SKM-1 treated with dmso at 0.1 percent for 144 hours (cell line): ENCODE measurements around the gene SLAIN1.
A peak's percentile ranks its signal among the peaks of the same experiment; 100 is the strongest.
"Not testable (repeated sequence)": the region's sequence is repeated elsewhere in the genome, so short reads cannot be mapped to it uniquely, and the experiment has no call there.

Source experiments
- DNase-seq: peaks from one replicate; lab custom pipeline; 2025; ENCODE audit not compliant: unreplicated experiment; lab: John Stamatoyannopoulos, UW

Gene SLAIN1

GRCh38 chr13:77697217-77698103 lies at the start of gene SLAIN1:
TSS of gene SLAIN1 (plus strand) at chr13:77697687. CDS start at chr13:77697914, 227 bp downstream.
- peak; percentile 70 for DNase-seq

GRCh38 chr13:77650409-77650808 lies 47.1 kb upstream of the SLAIN1 start:
- no peak for DNase-seq

- peak; percentile 46 for DNase-seq
These were observed 44.2 kb upstream of the SLAIN1 start for GRCh38 chr13:77653301-77653700.

GRCh38 chr13:77660016-77660415 lies 37.5 kb upstream of the SLAIN1 start:
- not testable (repeated sequence) for DNase-seq

DNA sequence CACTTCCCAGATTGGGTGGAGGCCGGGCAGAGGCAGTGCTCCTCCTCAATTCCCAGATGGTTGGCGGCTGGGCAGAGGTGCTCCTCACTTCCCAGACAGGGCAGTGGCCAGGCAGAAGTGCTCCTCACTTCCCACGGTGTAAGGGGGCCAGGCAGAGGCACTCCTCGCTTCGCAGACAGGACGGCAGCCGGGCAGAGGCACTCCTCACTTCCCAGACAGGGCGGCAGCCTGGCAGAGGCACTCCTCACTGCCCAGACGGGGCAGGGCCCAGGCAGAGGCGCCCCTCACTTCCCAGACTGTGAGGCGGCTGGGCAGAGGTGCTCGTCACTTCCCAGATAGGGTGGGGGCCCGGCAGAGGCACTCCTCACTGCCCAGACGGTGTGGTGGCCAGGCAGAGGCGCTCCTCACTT lies 36.6 kb upstream of the SLAIN1 start:
- no peak for DNase-seq

DNA sequence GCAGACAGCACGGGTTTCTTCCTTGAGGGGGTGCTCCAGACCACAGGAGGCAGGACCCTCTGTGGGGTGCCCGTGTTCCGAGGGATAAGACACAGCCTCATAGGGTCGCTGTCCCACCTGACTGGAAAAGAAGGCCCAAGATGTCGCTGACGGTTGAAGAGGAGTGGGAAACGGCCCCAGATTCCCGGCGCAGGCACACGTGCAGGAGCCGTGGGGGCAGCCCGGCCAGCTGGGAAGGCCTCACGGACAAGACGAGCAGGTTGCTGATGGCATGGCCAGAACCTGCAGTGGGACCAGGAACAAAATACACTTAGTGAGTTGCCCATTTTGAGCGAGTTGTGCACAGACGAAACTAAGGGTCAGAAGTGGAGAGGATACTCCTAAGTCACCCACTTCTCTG lies 35.2 kb upstream of the SLAIN1 start:
- DNase-seq = not testable (repeated sequence)

GRCh38 chr13:77662831-77663230 lies 34.7 kb upstream of the SLAIN1 start:
- not testable (repeated sequence) for DNase-seq

GRCh38 chr13:77674852-77675251 lies 22.6 kb upstream of the SLAIN1 start:
- DNase-seq = no peak

GRCh38 chr13:77678691-77679235 lies 18.7 kb upstream of the SLAIN1 start:
- DNase-seq = no peak

- no peak for DNase-seq
These were observed 9.7 kb upstream of the SLAIN1 start for GRCh38 chr13:77687799-77688198.

GRCh38 chr13:77691871-77692270 lies 5.6 kb upstream of the SLAIN1 start:
- DNase-seq = no peak

- DNase-seq = no peak
These were observed 4.6 kb upstream of the SLAIN1 start for GRCh38 chr13:77692746-77693448.

DNA sequence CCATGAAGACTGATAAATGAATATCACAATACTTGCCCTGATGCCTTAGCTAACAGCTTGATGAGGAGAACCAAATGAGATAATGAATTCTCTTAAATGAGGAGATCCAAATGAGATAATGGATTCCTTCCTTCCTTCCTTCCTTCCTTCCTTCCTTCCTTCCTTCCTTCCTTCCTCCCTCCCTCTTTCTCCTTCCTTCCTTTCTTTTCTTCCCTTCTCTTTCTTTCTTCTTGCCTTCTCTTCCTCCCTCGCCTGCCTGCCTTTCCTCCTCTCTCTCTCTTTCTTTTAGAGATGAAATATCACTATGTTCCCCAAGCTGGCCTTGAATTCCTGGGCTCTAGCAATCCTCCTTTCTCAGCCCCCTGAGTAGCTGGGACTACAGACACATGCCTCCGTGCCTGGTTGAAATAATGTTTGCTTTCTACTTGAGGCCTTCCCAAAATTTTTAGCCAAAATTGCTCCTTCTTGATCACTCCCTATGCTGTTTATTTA lies 4.0 kb upstream of the SLAIN1 start:
- DNase-seq = no peak

GRCh38 chr13:77696006-77696878 lies 1.2 kb upstream of the SLAIN1 start:
- peak; percentile 17 for DNase-seq

DNA sequence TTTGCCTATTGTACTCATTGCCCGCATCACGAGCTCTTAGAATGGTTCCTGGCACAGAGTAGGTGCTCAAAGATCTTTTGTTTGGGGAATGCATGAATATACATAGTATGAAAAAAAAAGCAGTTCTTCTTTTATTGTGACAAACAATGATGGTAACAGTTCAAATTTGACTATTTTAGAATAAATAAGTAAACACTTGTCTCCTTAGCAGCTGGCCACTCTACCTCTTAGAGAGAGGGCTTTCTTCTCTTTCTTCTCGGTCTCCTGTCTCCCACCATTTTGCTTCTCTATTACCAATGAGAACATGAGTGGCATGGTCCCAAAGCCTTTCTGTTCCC lies 639 bp upstream of the SLAIN1 start:
- no peak for DNase-seq

GRCh38 chr13:77698201-77699058 lies 943 bp downstream of the SLAIN1 start:
- no peak for DNase-seq

GRCh38 chr13:77699059-77699680 lies 1.7 kb downstream of the SLAIN1 start:
- no peak for DNase-seq

DNA sequence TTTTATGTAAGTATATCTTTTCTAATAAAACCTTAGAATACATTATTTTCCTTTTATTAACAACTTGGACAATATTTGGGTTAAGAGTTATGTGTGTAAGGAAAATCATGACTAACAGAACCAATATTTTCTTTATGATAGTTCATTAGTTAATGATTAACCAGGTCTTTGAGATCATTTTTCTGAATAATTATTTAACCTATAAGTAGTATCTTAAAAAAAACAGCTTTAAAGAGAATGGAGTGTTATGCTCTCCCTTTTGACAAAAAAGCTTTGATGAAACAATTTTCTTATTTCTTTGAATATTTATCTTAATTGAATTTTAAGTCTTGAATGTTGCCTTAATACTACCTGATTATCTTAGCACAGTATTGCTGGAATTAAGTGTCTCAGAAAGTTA lies 3.8 kb downstream of the SLAIN1 start:
- DNase-seq = no peak

DNA sequence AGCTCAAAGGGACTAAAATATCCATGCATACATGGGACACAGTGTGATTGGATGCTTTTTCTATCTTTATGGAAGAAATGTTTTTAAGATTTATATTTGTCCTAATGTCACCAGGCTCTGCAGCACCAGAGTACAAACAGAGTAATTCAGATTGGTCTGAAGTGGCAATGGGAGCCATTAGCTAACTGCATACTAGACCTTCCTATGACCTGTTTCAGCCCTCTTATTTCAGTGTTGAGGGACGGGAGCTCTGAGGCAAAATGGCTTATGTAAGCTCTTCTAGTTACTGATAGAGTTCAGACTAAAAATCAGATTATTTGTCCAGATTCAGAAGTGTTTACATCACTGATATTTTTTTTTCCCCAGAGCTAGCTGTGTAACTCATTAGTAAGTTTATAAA lies 4.9 kb downstream of the SLAIN1 start:
- DNase-seq = no peak

GRCh38 chr13:77703408-77703807 lies 5.9 kb downstream of the SLAIN1 start:
- DNase-seq = no peak
